Hematopoietic multipotent progenitor cell (in vitro differentiated cells): Measurements from ENCODE around the gene CALCOCO2. TPM values are rescaled to one million over a fixed set of nuclear protein-coding genes. Genes with fewer than 3 reads are reported as not detected.
"Not testable (repeated sequence)": the region's sequence is repeated elsewhere in the genome, so short reads cannot be mapped to it uniquely, and the experiment has no call there.

Experiments
- DNase-seq, 3 donors: peaks; one replicate each; pipeline ENCODE4 v3.0.0-alpha.2; 2011 to 2015; ENCODE audit warnings: low read depth in 2 of 3, low spot score in 2 of 3
- total RNA-seq: library from RNA; depleted of rRNA; stranded (reverse); fragments of >200 nt; gene quantifications from one replicate; pipeline ENCODE4 v1.2.3, GENCODE V29; 2012

CALCOCO2 gene
- 75.7 TPM for total RNA-seq

GRCh38 chr17:48830840-48831548, at the start of gene CALCOCO2:
CALCOCO2 (plus strand) TSS chr17:48831035; CDS start chr17:48841708, 10,673 bp downstream.
- DNase-seq = peak; percentile 84 to 93 (median 93)

GRCh38 chr17:48787828-48788227, 43.0 kb upstream of the CALCOCO2 start:
- no peak for DNase-seq

GRCh38 chr17:48790607-48791127, 40.2 kb upstream of the CALCOCO2 start:
- DNase-seq = no peak

- DNase-seq = peak in 2 of 3 donors; percentile 54 to 69
Measured at GRCh38 chr17:48791128-48792032, 39.5 kb upstream of the CALCOCO2 start.

- DNase-seq = no peak
Measured at GRCh38 chr17:48792033-48792798, 38.6 kb upstream of the CALCOCO2 start.

- DNase-seq = no peak
Measured at GRCh38 chr17:48795444-48796162, 35.2 kb upstream of the CALCOCO2 start.

- DNase-seq = not testable (repeated sequence)
Measured at GRCh38 chr17:48796163-48796522, 34.7 kb upstream of the CALCOCO2 start.

GRCh38 chr17:48799069-48799723, 31.6 kb upstream of the CALCOCO2 start:
- peak in 1 of 3 donors; percentile 33 for DNase-seq

- DNase-seq = no peak
Measured at GRCh38 chr17:48800626-48801217, 30.1 kb upstream of the CALCOCO2 start.

- peak; percentile 41 to 71 (median 49) for DNase-seq
Measured at GRCh38 chr17:48804936-48805411, 25.9 kb upstream of the CALCOCO2 start.

GRCh38 chr17:48809182-48809581, 21.7 kb upstream of the CALCOCO2 start:
- DNase-seq = no peak

- no peak for DNase-seq
Measured at GRCh38 chr17:48812001-48812400, 18.8 kb upstream of the CALCOCO2 start.

GRCh38 chr17:48814504-48814903, 16.3 kb upstream of the CALCOCO2 start:
- DNase-seq = peak in 2 of 3 donors; percentile 53 to 78

- no peak for DNase-seq
Measured at GRCh38 chr17:48815311-48815710, 15.5 kb upstream of the CALCOCO2 start.

GRCh38 chr17:48816438-48816773, 14.4 kb upstream of the CALCOCO2 start:
- no peak for DNase-seq

- DNase-seq = peak; percentile 52 to 92 (median 90)
Measured at GRCh38 chr17:48816774-48817590, 13.9 kb upstream of the CALCOCO2 start, which contains the start of gene TTLL6. TTLL6 (minus strand) TSS chr17:48817229; CDS start chr17:48817072, 157 bp downstream.

GRCh38 chr17:48818361-48818841, 12.4 kb upstream of the CALCOCO2 start:
- no peak for DNase-seq

- no peak for DNase-seq
Measured at GRCh38 chr17:48819466-48819865, 11.4 kb upstream of the CALCOCO2 start.
